ENCODE results near the gene MBOAT2. TPM values are rescaled to one million over a fixed set of nuclear protein-coding genes. Genes with fewer than 3 reads are reported as not detected.

The MBOAT2 gene
- total RNA-seq, 1 donor from 2014 or later: 84.0 TPM

DNA sequence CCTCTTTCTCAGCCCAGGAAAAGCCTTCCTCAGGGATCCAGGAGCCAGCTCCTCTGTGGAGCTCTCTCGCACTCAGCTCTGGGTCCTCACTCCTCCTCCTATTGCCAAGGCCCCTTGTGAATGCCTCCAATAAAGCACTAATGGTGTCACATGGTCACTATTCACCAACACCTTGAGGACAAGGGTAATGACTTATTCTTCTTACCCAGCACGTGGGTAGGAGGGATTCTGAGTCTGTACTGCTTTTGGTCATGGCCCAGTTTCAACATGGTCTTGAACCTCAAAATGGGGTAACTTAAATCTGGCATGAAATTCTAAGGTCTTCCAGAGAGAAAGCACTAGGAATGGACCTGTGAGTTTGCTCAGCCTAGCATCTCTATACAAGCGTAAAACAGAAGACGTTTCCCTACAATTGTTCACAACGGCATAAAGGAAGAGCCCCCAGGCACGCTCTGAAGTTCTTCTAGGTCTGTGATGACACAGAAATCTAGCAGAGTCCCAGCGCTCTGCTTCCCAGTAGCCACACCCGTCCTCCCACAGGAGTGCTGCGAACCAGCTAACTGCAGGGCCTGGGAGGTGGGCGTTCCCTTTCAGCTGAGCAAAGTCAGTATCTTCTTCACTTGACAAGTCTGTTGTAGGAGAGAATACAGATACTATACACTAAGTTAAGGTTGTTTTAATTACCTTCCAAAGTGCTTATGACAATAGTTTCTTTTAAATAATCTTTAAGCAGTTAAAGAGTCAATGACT is 151.5 kb downstream of the MBOAT2 start:
- H3K27me3 Mint-ChIP-seq (ENCODE audit: insufficient read depth, low read depth): no peaks in the 10 kb centered on the region
- Histone ChIP-seq H3K79me2 (ENCODE audit: low read depth) (no peaks in the 10 kb centered on the region), H3K4me2 (no peak overlapping the region), H3K27me3 (no peaks in the 10 kb centered on the region), H3K9ac (no peak overlapping the region), H3K4me1 (no peaks in the 10 kb centered on the region), H3K9me3 (ENCODE audit: low read depth) (no peaks in the 10 kb centered on the region), H2AFZ (replicated peaks) (no peak overlapping the region), H3K27ac (no peak overlapping the region), H4K20me1 (ENCODE audit: low read depth) (no peaks in the 10 kb centered on the region), H3K36me3 (no peaks in the 10 kb centered on the region), H3F3A (ENCODE audit: low read depth) (no peaks in the 10 kb centered on the region), H3K4me3 (no peak overlapping the region)
- no peaks in the 10 kb centered on the region for H3K9me3 Mint-ChIP-seq
- no peak for DNase-seq (ENCODE audit: low spot score)
- H3K4me1 Mint-ChIP-seq: peaks cover 4% of the 10 kb centered on the region
- H3K36me3 Mint-ChIP-seq: peaks cover 7% of the 10 kb centered on the region
- H3K27ac Mint-ChIP-seq: no peak overlapping the region
- TF ChIP-seq EZH2 (IDR thresholded peaks at IDR 0.05) (no peak), EZH2phosphoT487 (IDR thresholded peaks at IDR 0.05) (no peak), CTCF (IDR thresholded peaks at IDR 0.05) (no peak)
- no peak overlapping the region for H3K4me3 Mint-ChIP-seq

DNA sequence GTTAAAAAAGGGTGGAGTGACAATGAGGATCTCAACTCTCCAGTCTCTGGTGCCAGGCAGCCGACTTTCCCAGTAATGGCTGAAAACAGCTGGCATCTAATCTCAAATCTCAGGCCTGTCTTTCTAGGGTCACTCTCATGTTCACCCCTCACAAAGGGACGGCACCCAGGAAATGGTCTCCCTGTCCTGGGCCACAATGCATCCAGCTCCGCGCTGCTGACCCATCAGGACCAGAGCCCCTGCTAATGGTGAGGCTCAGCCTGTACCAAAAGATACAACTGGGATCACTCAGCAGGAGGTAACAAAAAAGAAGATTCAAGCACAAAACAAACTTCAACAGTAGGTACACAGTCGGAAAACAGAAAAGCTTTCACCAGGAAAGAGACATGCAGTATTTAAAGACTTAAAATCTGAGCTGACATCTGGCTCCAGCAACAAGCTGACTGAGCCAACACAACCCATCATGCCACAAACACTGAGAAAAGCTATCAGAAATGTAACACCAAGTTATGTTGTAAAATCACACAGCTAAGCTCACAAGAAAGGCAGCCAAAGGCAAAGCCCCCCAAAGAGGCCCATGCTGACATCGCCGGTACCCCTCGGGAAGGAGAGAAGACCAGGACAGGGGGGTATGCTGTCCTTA is 152.5 kb downstream of the MBOAT2 start:
- Mint-ChIP-seq H3K27me3 (ENCODE audit: insufficient read depth, low read depth) (no peaks in the 10 kb centered on the region), H3K36me3 (peaks cover 5% of the 10 kb centered on the region), H3K9me3 (no peaks in the 10 kb centered on the region), H3K4me1 (peaks cover 4% of the 10 kb centered on the region), H3K27ac (no peak overlapping the region), H3K4me3 (no peak overlapping the region)
- no peaks in the 10 kb centered on the region for H3K4me1 ChIP-seq
- no peaks in the 10 kb centered on the region for H4K20me1 ChIP-seq (ENCODE audit: low read depth)
- H3K9ac ChIP-seq: no peak overlapping the region
- H3K4me2 ChIP-seq: no peak overlapping the region
- no peak for DNase-seq (ENCODE audit: low spot score)
- no peaks in the 10 kb centered on the region for H3F3A ChIP-seq (ENCODE audit: low read depth)
- no peaks in the 10 kb centered on the region for H3K27me3 ChIP-seq
- no peaks in the 10 kb centered on the region for H3K9me3 ChIP-seq (ENCODE audit: low read depth)
- H3K36me3 ChIP-seq: no peaks in the 10 kb centered on the region
- no peak overlapping the region for H3K27ac ChIP-seq
- no peak overlapping the region for H2AFZ ChIP-seq (replicated peaks)
- TF ChIP-seq CTCF (IDR thresholded peaks at IDR 0.05) (no peak), EZH2phosphoT487 (IDR thresholded peaks at IDR 0.05) (no peak), EZH2 (IDR thresholded peaks at IDR 0.05) (no peak)
- no peaks in the 10 kb centered on the region for H3K79me2 ChIP-seq (ENCODE audit: low read depth)
- no peak overlapping the region for H3K4me3 ChIP-seq

DNA sequence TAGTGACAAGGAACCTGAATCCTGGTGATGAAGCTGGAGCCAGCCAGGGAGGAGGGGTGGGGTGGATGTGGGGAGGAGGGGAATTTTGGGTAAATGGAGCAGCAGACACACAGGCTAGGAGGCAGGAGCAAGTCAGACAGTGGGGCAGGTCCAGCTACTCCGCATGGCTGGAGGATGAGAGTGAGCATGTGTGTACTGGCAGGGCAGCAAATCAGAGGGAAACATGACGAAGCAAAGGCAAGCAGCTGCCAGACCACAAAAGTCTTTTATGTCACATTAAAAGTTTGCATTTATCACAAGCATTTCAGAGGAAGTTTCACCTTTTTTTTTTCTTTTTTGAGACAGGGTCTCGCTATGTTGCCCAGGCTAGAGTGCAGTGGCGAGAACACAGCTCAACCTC is 154.2 kb downstream of the MBOAT2 start:
- no peak overlapping the region for H3K4me2 ChIP-seq
- no peaks in the 10 kb centered on the region for H3K27me3 Mint-ChIP-seq (ENCODE audit: insufficient read depth, low read depth)
- no peak overlapping the region for H3K4me3 ChIP-seq
- H3K27ac Mint-ChIP-seq: no peak overlapping the region
- H3K4me1 Mint-ChIP-seq: peaks cover 4% of the 10 kb centered on the region
- no peaks in the 10 kb centered on the region for H3K36me3 Mint-ChIP-seq
- H3K36me3 ChIP-seq: no peaks in the 10 kb centered on the region
- H4K20me1 ChIP-seq (ENCODE audit: low read depth): no peaks in the 10 kb centered on the region
- H3F3A ChIP-seq (ENCODE audit: low read depth): no peaks in the 10 kb centered on the region
- no peak overlapping the region for H3K9ac ChIP-seq
- no peak for TF ChIP-seq CTCF (IDR thresholded peaks at IDR 0.05)
- no peak for TF ChIP-seq EZH2phosphoT487 (IDR thresholded peaks at IDR 0.05)
- TF ChIP-seq EZH2 (IDR thresholded peaks at IDR 0.05): no peak
- H3K4me1 ChIP-seq: no peaks in the 10 kb centered on the region
- no peaks in the 10 kb centered on the region for H3K9me3 ChIP-seq (ENCODE audit: low read depth)
- no peak for DNase-seq (ENCODE audit: low spot score)
- H3K4me3 Mint-ChIP-seq: no peak overlapping the region
- no peaks in the 10 kb centered on the region for H3K79me2 ChIP-seq (ENCODE audit: low read depth)
- no peak overlapping the region for H3K27ac ChIP-seq
- no peak overlapping the region for H2AFZ ChIP-seq (replicated peaks)
- H3K27me3 ChIP-seq: no peaks in the 10 kb centered on the region
- no peaks in the 10 kb centered on the region for H3K9me3 Mint-ChIP-seq

Measured in neural progenitor cell (in vitro differentiated cells).